ENCODE measurements around the gene QSER1.

DNA sequence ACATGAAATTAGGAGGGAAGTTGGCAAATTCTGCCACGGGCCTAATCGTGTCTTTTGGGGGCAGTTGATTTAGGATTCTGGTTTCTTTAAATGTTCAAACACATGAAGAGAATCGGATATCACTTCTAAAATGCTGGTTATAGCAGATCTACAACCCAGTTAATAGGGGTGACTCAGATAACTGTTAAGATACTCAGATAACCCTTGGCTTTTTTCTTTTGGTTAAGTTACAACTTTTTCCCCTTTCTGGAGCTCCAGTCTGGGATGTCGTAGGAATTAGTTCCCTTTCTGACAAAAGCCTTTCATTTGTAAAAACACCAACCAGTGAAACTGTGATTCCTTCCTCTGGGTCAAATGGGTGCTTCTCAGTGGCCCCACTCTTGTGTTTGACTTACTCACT is 124.0 kb downstream of the QSER1 start:
- TF ChIP-seq, protein P1, sequence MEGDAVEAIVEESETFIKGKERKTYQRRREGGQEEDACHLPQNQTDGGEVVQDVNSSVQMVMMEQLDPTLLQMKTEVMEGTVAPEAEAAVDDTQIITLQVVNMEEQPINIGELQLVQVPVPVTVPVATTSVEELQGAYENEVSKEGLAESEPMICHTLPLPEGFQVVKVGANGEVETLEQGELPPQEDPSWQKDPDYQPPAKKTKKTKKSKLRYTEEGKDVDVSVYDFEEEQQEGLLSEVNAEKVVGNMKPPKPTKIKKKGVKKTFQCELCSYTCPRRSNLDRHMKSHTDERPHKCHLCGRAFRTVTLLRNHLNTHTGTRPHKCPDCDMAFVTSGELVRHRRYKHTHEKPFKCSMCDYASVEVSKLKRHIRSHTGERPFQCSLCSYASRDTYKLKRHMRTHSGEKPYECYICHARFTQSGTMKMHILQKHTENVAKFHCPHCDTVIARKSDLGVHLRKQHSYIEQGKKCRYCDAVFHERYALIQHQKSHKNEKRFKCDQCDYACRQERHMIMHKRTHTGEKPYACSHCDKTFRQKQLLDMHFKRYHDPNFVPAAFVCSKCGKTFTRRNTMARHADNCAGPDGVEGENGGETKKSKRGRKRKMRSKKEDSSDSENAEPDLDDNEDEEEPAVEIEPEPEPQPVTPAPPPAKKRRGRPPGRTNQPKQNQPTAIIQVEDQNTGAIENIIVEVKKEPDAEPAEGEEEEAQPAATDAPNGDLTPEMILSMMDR (IDR thresholded peaks at IDR 0.05): no peak
- TF ChIP-seq POLR2A (IDR thresholded peaks at IDR 0.05): no peak

Data from uterus (tissue), 2 donors.